SIG-M5 treated with dmso at 0.1 percent for 504 hours (cell line): Measurements from ENCODE around the gene IGSF3.
"Not testable (repeated sequence)": the region's sequence is repeated elsewhere in the genome, so short reads cannot be mapped to it uniquely, and the experiment has no call there.

Experiments
- DNase-seq: peaks from one replicate; lab custom pipeline; 2025; ENCODE audit not compliant: unreplicated experiment; lab: John Stamatoyannopoulos, UW

Gene IGSF3

DNA sequence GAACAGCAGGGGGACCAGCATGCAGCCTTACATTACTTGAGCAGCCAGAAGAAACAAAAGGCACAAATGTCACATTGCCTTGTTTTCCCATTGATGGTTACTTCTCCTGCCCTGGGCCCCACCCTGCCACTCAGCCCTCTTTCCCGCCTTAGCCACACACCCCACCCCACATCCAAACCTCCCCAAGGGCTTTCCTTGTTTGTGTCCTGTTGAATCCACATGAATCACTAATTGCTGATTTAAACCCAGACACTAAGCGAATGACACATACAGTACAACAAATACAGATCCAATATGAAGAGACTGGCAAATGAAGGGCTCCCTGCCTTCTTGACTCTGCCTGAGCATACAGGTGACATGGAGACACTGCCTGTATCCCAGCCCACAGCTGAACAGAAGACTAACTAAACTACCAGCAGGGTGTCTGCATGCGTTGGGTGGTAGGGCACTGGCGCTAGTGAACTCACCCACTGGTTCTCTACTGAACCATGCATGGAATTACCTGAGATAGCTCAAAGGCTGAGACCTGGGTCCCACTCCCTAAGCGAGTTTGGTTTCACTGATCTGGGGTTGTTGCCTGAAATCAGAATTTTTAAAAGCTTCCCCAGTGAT, 3.1 kb downstream of the IGSF3 start:
- DNase-seq = no peak

DNA sequence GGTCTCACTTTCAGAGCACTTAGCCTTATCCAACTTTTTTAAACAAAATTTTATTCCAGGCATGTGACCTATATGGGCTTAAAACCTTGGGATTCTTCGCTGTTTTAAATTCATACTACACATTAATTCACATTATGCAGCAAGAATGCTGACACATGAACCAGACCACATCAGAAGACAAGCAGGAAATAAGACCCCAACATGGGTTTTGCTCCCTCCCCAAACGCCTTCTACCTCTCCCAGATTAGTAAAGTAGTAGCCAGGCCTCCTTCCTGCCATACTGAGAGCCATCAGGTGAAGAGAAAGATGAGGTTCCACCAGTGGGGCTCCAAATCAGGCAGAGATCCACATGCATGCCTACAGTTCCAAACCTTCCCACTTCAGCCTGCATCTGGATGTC, 3.7 kb downstream of the IGSF3 start:
- DNase-seq = no peak

DNA sequence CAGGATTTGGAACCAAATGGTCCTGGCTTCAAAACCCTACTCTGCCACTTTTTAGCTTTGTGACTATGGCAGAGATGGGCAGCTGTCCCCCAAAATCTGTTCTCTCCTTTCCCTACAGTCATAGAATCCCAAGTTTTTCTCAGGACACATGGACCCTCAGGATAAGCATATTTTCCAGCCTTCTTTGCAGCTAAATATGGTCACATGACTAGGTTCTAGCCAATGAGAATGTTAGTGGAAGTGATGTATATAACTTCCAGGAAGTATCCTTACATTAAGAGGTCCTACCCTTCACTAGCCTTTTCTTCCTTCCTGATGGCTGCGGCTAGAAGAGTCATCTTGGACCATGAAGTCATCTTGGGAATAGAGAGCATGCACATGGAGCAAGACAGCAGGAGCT, 5.9 kb downstream of the IGSF3 start:
- no peak for DNase-seq

DNA sequence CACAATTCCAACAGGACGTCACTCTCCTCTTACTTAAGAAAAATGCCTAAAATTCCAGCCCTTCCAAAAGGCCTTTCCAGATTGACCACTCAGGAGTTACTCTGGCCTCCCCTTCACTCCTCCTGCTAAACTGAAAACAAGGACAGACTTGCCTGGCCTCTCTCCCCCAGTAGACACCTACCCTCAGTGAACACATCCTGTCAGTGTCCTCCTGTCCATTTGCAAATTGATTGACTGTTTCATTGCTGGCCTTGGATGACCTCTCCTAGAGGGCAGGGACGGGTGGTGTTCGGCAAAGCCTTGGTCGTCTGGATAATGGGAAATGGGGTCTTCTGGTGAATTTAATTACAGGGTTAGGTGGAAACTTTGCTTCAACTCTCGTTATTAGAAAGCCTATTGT, 8.9 kb downstream of the IGSF3 start:
- DNase-seq = not testable (repeated sequence)

DNA sequence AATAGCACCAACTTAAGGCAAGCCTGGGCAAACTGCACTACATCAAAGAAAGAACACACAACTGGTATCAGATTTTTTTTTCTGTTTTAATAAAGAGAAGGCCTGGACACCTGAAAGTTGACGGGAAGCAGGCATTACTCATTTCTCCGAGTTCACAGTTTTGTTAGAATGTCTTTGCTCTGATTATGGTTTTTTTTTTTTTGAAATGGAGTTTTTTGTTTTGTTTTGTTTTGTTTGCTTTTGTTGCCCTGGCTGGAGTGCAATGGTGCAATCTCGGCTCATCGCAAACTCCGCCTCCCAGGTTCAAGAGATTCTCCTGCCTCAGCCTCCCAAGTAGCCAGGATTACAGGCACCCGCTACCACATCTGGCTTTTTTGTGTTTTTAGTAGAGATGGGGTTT, 9.7 kb downstream of the IGSF3 start:
- DNase-seq = not testable (repeated sequence)

DNA sequence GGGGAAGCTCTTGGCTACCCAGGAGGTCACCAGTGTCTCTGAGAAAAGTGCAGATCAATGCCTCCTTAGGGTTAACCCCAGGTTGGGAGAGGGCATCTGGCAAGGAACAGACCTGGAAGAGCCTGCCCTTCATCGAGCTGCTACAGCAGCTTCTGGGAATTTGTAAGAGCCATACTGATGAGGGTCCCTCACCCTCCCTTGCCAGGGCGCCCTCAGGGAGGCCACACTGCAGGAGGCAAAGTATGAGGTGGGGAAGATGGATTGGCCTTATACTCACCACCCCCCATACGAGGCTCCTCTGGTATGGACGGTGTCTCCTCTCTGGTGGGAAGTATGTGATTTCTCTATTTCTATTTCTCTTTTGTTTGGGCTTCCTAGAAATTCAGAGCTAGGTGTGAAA, 13.2 kb downstream of the IGSF3 start:
- DNase-seq = no peak

DNA sequence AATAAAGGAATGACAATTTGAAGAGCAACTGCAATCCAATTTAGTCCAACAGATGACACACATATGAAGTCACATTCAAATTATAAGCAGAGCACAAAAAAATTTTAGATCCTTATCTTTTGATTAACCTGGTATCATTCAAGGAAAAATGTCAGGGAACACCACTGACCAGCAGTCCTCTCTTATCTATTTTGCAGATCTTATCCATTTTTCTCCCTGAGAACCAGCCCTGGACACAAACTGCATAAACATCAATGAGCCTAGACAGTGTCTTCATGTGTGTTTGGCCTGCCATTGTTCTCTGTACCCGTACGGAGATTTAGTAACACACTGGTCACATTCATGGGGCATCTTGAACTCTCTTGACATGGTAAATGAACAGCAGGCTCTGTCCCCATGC, 14.9 kb downstream of the IGSF3 start:
- DNase-seq = not testable (repeated sequence)

DNA sequence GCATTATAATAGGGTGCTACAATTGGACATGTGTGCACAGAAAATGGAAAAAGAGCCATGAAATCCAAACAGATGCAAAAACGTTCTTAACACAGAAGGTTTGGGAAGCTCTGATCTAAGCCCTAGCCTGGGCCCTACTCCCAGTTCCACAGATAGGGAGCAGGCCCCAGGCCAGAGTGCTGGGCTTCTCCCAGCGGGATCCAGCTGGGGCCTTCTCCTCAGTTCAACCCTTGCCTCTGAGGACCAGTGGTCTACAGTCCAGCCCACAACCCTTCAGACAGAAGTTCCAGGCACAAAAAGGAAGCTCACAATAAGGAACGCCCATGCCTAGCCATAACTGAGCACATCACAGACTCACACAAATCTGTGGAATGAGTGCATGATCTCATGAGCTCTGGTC, 16.8 kb downstream of the IGSF3 start:
- not testable (repeated sequence) for DNase-seq

DNA sequence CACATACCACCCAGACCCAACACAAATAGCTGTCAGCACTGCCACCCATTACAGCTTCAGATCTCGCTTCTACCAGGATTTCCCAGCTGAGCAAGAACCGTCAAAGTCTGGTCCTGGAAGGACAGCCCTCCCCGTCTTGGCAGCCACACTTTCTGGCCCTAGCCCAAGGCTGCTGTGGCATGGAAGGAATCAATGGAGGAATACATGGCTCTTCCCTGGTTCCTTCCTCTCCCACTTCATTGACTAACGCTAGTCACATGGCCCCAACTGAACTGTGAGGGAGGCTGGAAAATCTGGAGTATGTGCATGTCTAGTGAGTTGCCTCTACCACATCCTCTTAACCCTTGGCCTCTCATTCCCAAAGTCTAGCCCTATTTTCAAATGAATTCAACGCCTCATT, 18.5 kb downstream of the IGSF3 start:
- not testable (repeated sequence) for DNase-seq

DNA sequence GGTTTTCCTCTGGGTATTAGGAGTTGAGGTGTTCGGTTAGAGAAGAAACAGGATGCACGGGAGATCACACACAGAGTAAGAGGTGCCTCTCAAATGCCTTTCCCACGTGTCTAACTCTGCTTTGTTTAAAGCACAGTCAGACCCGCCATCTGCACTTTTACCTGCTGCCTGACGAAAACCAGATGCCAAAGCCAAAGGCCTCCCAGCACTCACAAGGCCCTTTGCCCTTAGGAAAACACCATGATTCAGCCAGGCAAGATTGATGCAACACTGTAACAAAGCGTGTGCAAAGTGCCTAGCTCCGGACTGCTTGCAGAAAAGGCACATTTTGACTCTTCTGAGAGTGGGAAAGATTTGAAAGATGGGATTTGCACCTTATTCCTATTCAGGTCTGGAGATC, 19.2 kb downstream of the IGSF3 start:
- not testable (repeated sequence) for DNase-seq

DNA sequence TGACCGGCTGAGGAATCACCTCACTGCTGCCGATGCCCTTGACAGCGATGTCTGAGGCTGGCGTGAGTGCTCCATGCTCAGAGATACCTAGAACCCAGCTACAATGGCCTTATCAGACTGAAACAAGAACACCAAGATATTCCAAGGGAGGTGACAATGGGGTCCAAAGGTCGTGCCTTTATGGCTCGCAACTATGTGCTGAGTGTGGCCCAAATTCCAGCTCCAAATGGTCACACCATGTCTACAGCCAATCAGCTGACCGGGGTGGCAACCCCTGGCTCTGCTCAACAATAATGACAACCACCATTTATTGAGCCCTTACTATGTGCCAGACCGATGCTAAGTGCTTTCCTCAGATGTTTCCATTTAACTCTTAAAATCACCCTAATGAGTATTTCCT, 20.3 kb downstream of the IGSF3 start:
- not testable (repeated sequence) for DNase-seq

DNA sequence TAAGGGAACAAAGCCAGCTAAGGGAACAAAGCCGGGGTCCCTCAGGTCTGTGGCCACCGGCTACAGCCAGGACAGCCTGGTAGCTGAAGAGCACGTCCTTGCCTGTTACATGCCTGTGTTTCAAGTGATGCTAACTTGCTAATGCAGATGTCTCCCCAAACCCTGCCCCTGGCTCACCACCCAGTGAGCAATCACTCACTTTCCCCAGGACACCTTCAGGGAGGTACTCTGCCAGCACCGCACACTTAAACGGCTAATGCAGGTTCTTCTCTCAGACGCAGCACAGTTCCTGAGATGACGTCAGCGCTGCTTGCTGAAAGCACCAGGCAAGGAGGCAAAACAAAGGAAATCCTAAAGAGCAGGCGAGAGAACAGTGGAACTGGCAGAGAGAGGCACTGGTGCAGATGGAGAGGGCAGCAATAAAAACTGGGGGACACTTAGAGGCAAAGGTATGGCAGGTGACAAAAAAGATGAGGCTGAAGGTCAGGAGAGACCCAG, 20.8 kb downstream of the IGSF3 start:
- DNase-seq = not testable (repeated sequence)

DNA sequence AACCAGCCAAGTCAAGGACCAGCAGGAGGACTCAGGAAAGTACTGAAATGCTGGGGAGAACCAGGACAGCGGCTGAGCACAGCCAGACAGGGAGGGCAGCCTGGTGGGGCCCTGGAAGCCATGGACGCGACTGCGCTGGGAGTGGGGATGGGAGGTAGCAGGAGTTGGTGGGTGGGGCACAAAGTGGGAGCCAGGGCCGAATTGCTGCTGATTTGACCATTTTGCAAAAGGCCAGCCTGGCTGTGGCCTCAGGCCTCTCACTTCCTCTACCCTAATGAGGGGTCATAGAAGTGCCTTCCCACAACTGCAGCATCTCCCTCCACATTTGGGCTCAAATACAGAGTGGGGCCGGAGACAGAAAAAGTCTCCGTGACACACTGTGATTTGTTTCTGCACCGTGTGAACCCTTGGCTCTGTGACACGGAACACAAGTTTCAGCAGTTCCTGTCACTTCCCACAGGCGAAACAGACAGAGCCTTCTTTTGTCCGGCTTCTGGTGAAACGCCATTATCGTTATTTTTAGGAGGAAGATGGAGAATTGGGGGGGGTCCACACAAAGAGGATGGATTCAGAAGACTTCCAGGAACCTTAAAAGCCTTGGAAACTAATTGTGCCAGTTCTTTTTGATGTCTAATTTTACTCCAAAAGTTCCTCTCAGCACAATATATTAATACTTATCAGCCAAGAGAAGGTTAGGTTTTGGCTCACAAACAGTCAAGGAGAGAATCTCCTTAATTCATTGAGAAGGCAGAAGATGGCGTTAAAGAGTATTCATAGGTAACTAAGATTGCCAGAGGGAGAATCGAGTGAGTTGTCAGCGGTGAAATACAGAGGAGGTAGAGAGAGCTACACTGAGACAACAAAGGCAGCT, 21.5 kb downstream of the IGSF3 start:
- not testable (repeated sequence) for DNase-seq

DNA sequence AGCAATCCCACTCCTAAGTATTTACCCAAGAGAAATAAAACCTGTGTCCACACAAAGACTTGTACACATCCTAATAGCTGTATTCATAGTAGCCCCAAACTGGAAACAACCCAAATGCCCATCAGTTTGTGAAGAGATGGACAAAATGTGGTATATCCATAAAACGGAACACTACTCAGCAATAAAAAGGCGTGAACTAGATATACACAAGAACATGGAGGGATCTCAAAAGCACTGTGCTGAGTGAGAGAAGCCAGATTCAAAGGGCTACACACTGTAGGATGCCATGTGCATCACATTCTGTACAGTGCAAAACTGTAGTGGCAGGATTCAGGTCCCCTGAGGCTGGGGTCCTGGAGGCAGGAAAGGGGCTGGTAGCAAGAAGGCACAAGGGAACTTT, 22.5 kb downstream of the IGSF3 start:
- not testable (repeated sequence) for DNase-seq

DNA sequence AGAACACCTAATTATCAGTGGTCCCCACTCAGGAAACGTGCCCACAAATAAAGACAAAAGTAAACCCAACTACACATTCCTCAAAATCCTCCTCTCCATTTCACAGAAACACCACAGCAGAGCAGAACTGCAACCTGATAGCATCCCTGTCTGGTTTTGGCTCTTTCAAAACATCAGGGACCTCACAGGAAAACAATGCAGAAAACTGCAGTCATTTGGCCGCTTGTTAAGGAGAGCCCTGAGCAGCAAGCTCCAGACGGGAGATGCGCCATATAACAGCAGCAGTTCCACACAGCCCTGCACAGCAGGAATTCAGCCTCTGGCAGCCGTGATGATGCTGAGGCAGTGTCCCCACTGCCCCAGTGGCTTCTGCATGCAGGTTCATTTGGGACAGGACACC, 23.4 kb downstream of the IGSF3 start:
- not testable (repeated sequence) for DNase-seq

DNA sequence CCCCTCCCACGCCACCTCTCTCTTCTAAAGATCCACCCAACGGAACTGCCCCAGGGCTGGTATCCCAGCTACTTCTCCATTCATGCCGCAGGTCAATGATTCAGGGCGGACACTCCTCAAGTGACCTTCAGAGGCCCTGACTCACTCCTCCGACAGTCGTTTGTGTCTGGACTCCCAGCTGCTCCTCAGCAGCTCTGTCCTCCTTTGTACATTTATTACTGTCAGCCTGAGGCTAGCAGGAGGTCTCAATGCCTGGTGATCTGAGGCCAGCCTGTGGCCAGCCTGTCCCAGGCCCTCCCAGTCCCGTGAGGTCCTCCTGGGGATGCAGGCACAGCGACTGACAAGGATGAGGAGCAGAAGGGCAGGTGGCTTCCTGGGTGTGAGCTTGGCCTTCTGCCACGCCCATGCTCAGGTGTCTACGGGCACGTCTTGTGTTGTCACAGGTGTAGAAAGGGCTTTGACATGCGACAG, 24.2 kb downstream of the IGSF3 start:
- DNase-seq = not testable (repeated sequence)

DNA sequence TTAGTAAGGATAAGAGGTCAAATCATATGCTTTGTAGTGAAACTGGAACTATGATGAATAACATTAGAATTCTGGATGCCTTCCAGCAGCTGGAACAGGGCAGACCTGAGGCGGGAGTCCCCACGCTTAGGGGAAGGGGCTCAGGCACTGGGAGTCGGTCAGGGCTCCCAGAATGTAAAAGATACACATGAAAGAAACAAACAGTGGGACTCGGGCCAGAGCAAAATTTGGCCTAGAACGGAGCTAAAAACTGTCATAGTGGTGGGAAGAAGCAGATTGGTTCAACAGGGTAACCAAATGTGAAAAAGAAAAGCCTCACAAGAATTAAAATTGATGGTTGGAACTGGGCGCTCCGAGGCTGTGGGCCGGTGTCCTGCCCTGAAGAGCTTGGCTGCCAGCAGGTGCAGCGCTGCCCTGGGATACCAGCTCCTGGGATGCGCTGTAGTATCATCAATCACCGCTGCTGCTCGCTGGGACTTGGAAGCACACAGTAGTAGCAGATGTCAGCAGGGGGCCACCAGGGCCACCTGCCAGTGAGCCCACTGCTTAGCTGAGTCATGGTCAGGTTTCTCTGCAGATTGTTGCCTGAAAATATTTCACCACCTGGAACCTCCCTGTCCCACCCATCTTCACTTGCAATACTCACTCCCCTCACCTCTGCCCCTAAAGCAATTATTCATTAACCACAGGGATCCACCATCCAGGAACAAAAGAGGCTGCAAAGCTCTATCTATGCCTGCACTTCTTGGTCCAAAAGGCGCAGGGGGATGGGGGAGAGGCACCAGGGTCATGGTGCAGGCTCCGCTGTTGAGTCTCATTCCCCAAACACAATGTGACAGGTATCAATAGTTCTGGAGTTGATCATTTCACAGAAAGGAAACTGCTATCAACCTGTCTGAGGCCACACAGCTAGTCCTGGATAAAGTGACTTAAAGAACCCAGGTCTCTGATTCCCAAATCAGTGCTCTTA, 24.9 kb downstream of the IGSF3 start:
- DNase-seq = not testable (repeated sequence)

DNA sequence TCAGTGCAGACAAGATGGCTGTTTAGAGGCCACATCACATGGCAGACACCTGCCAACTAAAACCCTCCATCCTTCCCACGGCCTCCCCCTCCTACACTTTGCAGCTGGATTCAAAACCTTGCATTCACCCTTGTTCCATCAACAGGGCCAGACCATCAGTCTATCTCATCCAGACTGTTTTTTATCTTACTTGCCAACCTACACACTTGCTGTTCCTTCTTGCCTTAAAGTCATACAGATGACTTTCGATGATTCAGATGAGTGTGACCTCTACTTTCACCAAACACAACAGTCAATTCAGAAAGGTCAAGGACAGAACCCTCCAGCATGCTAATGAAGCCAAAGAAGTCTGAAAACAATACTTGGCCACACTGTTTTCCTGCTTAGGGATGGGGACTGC, 29.9 kb downstream of the IGSF3 start:
- DNase-seq = not testable (repeated sequence)

DNA sequence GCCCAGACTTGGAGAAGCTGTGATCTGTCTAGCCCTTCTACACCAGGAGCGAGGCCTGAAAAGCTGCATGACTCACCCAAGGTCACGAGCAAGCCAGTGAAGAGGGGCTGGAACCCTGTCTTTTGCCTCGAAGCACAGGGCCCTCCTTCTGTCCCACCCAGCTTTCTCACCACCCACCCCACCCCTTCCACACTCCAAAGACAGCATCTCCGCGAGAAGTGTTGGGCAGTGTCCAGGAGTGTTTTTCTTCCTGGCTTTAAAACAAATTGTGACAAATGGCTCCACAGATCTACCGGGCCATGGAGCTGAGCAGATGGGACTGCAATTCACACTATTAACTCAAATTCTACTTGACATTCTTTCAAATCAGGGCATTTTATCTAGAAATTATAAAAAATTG, 30.9 kb downstream of the IGSF3 start:
- not testable (repeated sequence) for DNase-seq

DNA sequence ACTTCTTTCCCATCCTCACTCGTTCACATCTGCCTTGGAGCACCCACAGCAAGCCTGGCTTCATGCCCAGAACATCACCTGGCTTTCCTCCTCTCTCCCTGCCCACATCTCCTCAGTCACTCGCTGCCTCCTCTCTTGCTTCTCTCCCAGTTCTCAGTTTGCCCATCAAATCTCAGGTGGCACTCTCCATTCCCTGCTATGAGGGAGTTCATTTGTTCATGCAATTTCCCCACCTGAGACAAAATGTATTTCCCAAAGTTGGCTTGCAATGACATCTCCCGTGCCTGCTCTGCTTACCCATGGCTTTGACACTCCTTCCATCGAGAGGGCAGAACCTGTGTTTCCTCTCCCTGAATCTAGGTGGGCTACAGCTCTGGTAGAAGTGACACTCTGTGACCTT, 33.1 kb downstream of the IGSF3 start:
- DNase-seq = not testable (repeated sequence)
